HFFc6 (cell line): Measurements from ENCODE around the gene TRAPPC8. TPM values are rescaled to one million over a fixed set of nuclear protein-coding genes. Genes with fewer than 3 reads are reported as not detected.

Experiments used
- DNase-seq: peaks from one replicate; pipeline ENCODE4 v3.0.0-alpha.2; 2018
- H3K27ac Mint-ChIP-seq: 2 replicates; pipeline ENCODE4 v1.8.0; 2020; ENCODE audit warnings: mild to moderate bottlenecking, mixed read lengths
- H3K27me3 Mint-ChIP-seq: 2 replicates; pipeline ENCODE4 v1.8.0; 2021; ENCODE audit warnings: mild to moderate bottlenecking, moderate library complexity, mixed read lengths; ENCODE audit not compliant: insufficient read depth
- H3K36me3 Mint-ChIP-seq: 2 replicates; pipeline ENCODE4 v1.8.0; 2021; ENCODE audit warnings: low read depth, mixed read lengths
- H3K4me1 Mint-ChIP-seq: 2 replicates; pipeline ENCODE4 v1.8.0; 2020; ENCODE audit warnings: low read depth, mixed read lengths
- H3K4me3 Mint-ChIP-seq: 2 replicates; pipeline ENCODE4 v1.8.0; 2020; ENCODE audit warnings: mild to moderate bottlenecking, moderate library complexity, mixed read lengths
- H3K9me3 Mint-ChIP-seq: 2 replicates; pipeline ENCODE4 v1.8.0; 2020; ENCODE audit warnings: mild to moderate bottlenecking, mixed read lengths
- total RNA-seq, 6 experiments: library from RNA; stranded (reverse); fragmentation: NEBNext Ultra II Directional; extraction: Animal tissue kit (Norgen Biotek cat#: 25700); gene quantifications; 2 replicates in 1 of 6; 3 replicates in 5 of 6; pipeline ENCODE4 v1.2.3, GENCODE V29; 2021
- TF ChIP-seq, protein P1 (sequence below): fragments of 200-600 bp; sonication (generic); IDR thresholded peaks from 2 replicates; pipeline ENCODE4 v1.5.0; 2021; ENCODE audit warnings: antibody characterized with exemption, mild to moderate bottlenecking

TRAPPC8 gene
- total RNA-seq, 6 experiments from 2014 or later = 26.0 to 31.4 (median 29.1) TPM

DNA sequence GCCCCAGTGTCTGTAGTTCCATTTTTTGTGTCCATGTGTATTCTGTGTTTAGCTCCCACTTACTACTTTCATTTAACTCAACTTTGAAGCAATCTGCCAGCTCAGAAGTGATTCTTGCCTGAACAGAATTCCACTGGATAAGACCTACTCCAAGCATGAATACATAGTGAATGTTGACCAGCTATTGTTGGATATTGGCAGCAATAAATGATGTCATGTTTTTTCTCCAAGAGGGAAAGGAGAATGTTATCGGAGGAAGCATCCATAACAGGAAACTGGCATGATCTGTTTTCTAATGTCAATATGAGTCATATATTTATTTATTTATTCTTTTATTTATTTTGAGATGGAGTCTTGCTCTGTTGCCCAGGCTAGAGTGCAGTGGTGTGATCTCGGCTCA lies 36.8 kb upstream of the TRAPPC8 start:
- no peaks in the 10 kb centered on the region for H3K4me1 Mint-ChIP-seq
- TF ChIP-seq, protein P1, sequence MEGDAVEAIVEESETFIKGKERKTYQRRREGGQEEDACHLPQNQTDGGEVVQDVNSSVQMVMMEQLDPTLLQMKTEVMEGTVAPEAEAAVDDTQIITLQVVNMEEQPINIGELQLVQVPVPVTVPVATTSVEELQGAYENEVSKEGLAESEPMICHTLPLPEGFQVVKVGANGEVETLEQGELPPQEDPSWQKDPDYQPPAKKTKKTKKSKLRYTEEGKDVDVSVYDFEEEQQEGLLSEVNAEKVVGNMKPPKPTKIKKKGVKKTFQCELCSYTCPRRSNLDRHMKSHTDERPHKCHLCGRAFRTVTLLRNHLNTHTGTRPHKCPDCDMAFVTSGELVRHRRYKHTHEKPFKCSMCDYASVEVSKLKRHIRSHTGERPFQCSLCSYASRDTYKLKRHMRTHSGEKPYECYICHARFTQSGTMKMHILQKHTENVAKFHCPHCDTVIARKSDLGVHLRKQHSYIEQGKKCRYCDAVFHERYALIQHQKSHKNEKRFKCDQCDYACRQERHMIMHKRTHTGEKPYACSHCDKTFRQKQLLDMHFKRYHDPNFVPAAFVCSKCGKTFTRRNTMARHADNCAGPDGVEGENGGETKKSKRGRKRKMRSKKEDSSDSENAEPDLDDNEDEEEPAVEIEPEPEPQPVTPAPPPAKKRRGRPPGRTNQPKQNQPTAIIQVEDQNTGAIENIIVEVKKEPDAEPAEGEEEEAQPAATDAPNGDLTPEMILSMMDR = no peak
- peaks cover 14% of the 10 kb centered on the region for H3K9me3 Mint-ChIP-seq
- no peak for DNase-seq
- no peak overlapping the region for H3K4me3 Mint-ChIP-seq
- peaks cover 8% of the 10 kb centered on the region; the same call in 1 of the 2 replicates for H3K27me3 Mint-ChIP-seq
- H3K27ac Mint-ChIP-seq = no peak overlapping the region
- no peaks in the 10 kb centered on the region; the same call in 1 of the 2 replicates for H3K36me3 Mint-ChIP-seq

DNA sequence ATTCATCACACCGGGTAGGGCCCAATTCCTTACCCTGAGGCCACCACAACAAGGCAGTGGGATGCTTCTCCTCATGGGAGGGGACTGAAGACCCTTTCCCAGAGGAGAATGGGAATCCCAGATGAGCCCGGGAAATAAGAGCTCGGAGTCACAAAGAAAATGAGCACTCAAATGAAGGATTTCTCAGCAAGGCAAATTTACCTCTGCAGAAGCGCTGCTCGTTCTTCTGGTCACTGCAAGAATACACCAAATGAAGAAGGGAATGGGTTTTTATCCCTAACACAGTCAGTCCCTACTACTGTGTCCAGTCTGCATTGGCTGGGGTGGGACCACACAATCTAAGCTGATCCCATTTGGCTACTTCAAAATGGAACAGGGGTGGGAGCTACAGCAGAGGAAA lies 35.7 kb upstream of the TRAPPC8 start:
- peaks cover 25% of the 10 kb centered on the region for H3K9me3 Mint-ChIP-seq

DNA sequence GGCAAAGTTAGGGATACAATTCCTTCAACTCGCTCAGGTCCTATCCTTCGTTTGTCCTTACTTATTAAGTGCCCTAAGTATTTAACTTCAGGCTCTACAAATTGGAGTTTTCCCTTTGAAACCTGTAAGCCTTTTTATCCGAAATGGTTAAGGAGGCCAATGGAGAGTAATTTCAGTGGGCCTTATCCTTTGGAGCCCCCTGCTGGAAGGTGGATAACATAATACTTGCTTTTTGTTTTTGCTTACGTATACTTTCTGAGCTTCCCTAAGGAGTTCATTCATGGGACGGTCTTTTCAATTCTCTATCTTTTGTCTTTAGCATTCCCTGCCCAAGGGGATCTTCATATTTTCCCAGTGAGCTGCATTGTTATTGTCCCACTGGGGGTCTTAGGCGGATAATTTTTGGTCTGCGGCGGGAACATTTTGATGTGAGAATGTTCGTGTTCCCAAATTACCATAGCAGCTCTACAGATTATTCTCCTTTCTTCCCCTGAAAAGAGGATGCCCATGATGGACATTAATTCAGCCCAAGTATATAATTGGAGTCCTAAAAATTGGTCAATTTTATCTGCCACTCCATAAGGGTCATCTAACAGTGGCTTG lies 34.4 kb upstream of the TRAPPC8 start:
- peaks cover 30% of the 10 kb centered on the region for H3K9me3 Mint-ChIP-seq
- peaks cover 10% of the 10 kb centered on the region for H3K27me3 Mint-ChIP-seq
- no peaks in the 10 kb centered on the region for H3K4me1 Mint-ChIP-seq

More for the DNA sequence above, 35.7 kb upstream of the TRAPPC8 start:
- TF ChIP-seq, protein P1 = no peak
- Mint-ChIP-seq H3K27ac (no peak overlapping the region), H3K36me3 (no peaks in the 10 kb centered on the region; the same call in none of the 2 replicates), H3K4me3 (no peak overlapping the region), H3K4me1 (no peaks in the 10 kb centered on the region), H3K27me3 (peaks cover 12% of the 10 kb centered on the region)
- DNase-seq = no peak

DNA sequence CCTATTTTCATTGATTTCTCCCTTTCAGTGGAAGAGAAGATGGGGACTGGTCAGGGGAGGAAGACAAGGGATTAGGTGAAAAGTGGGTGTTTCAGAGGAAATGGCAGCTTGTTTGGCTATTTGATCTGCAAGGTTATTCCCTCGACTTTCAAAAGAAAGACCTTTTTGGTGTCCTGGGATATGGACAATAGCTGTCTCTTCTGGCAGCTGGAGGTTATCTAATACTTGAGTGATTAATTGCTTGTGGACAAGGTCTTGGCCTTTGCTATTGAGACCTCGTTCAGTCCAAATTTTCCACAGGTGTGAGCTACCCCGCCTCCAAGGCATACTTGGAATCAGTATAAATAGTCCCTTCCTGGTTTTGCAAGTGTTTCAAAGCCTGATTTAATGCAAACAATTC lies 33.3 kb upstream of the TRAPPC8 start:
- H3K27ac Mint-ChIP-seq = no peak overlapping the region
- H3K4me3 Mint-ChIP-seq = no peak overlapping the region
- no peak for DNase-seq
- peaks cover 10% of the 10 kb centered on the region for H3K27me3 Mint-ChIP-seq
- no peaks in the 10 kb centered on the region; the same call in none of the 2 replicates for H3K36me3 Mint-ChIP-seq
- peaks cover 32% of the 10 kb centered on the region for H3K9me3 Mint-ChIP-seq
- H3K4me1 Mint-ChIP-seq = no peaks in the 10 kb centered on the region
- TF ChIP-seq, protein P1 = no peak

More for the DNA sequence above, 34.4 kb upstream of the TRAPPC8 start:
- no peak overlapping the region for H3K4me3 Mint-ChIP-seq
- no peak overlapping the region for H3K27ac Mint-ChIP-seq
- TF ChIP-seq, protein P1 = peak; percentile 82
- no peaks in the 10 kb centered on the region; the same call in none of the 2 replicates for H3K36me3 Mint-ChIP-seq
- peak; percentile 38 for DNase-seq

DNA sequence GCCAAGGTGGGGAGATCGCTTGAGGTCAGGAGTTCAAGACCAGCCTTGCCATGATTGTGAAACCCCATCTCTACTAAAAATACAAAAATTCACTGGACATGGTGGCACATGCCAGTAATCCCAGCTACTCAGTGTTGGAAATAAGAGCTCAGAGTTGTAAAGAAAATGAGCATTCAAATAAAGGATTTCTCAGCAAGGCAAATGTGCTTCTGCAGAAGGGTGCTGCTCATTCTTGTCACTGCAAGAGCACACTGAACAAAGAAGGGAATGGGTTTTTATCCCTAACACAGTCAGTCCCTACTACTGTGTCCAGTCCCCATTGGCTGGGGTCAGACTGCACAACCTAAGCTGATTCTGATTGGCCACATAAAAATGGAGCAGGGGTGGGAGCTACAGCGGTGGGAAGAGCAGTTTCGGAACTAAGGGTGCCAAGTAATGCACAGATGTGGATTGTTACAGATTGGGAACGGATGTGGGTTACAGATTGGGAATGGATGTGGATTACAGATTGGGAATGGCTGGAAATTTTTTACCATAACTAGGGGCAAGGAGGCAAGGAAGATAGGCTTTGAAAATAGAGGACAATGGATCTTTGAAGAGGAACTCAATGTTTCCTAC lies 31.1 kb upstream of the TRAPPC8 start:
- TF ChIP-seq, protein P1 = no peak
- Mint-ChIP-seq H3K4me1 (no peaks in the 10 kb centered on the region), H3K27me3 (peaks cover 13% of the 10 kb centered on the region), H3K4me3 (no peak overlapping the region), H3K9me3 (peaks cover 32% of the 10 kb centered on the region), H3K27ac (no peak overlapping the region), H3K36me3 (no peaks in the 10 kb centered on the region; the same call in none of the 2 replicates)
- no peak for DNase-seq
